H1 (cell line): ENCODE measurements around the gene FGF12. TPM values are rescaled to one million over a fixed set of nuclear protein-coding genes. Genes with fewer than 3 reads are reported as not detected.
A peak's percentile ranks its signal among the peaks of the same experiment; 100 is the strongest.

ENCODE experiments used
- CTCF ChIA-PET: fragments of 300-600 bp; sonication (Branson Sonifier 250); formaldehyde crosslinking; loops from one replicate; lab custom pipeline; 2021; ENCODE audit not compliant: partially characterized antibody; lab: Charles Lee
- POLR2A ChIA-PET: fragments of 300-600 bp; sonication (Branson Sonifier 250); formaldehyde crosslinking; loops from one replicate; lab custom pipeline; 2021; ENCODE audit warnings: inconsistent platforms; ENCODE audit not compliant: partially characterized antibody; lab: Charles Lee
- DNase-seq, 2 experiments: peaks; one replicate each; pipeline versions ENCODE4 v3.0.0 to v3.0.0-alpha.2; 2010 to 2022; ENCODE audit warnings: low spot score in 2 of 2, low read depth in 1 of 2, mixed read lengths in 1 of 2
- FAIRE-seq: peaks from 2 replicates; lab custom pipeline; 2011; peaks lifted over from hg19 to GRCh38; lab: Jason Lieb, UNC
- H2AFZ ChIP-seq: 2 replicates; pipeline ENCODE4 v1.8.1; 2012; ENCODE audit warnings: low read length, inconsistent platforms
- H2AK5ac ChIP-seq: 2 replicates; pipeline ENCODE4 v1.6.1; 2013; ENCODE audit warnings: low read depth, low read length
- H2BK120ac ChIP-seq: replicated peaks from 2 replicates; pipeline ENCODE3; 2013; ENCODE audit warnings: low read depth, low read length, inconsistent platforms
- H2BK12ac ChIP-seq: 2 replicates; pipeline ENCODE4 v1.6.1; 2013; ENCODE audit warnings: low read depth, low read length
- H2BK15ac ChIP-seq: 2 replicates; pipeline ENCODE4 v1.6.1; 2013; ENCODE audit warnings: low read length
- H2BK20ac ChIP-seq: 2 replicates; pipeline ENCODE4 v1.6.1; 2013; ENCODE audit warnings: low read length
- H2BK5ac ChIP-seq: 2 replicates; pipeline ENCODE4 v1.6.1; 2013; ENCODE audit warnings: low read depth, low read length
- H3K14ac ChIP-seq: 2 replicates; pipeline ENCODE4 v1.6.1; 2013; ENCODE audit warnings: inconsistent platforms; ENCODE audit not compliant: insufficient read length
- H3K18ac ChIP-seq: 2 replicates; pipeline ENCODE4 v1.6.1; 2013; ENCODE audit warnings: low read length; ENCODE audit errors: extremely low read depth
- H3K23ac ChIP-seq: 2 replicates; pipeline ENCODE4 v1.6.1; 2013; ENCODE audit warnings: inconsistent platforms; ENCODE audit not compliant: insufficient read length
- H3K23me2 ChIP-seq: 2 replicates; pipeline ENCODE4 v1.6.1; 2013; ENCODE audit warnings: low read depth, low read length
- H3K27ac ChIP-seq: 2 replicates; pipeline ENCODE4 v1.6.1; 2011; ENCODE audit warnings: low read depth, low read length, inconsistent platforms
- H3K27me3 ChIP-seq, 4 experiments: replicated peaks in 1 of 4; 1 replicate in 1 of 4; 2 replicates in 3 of 4; pipeline versions ENCODE4 v1.6.1 to v1.8.1; 2011 to 2013; ENCODE audit warnings: low read length in 3 of 4, mild to moderate bottlenecking in 3 of 4, inconsistent platforms in 2 of 4, mixed read lengths in 2 of 4, moderate library complexity in 1 of 4; ENCODE audit not compliant: control insufficient read depth in 3 of 4, insufficient read depth in 3 of 4; ENCODE audit errors: extremely low read depth in 1 of 4
- H3K36me3 ChIP-seq, 4 experiments: 2 replicates each; pipeline versions ENCODE4 v1.6.1 to v1.8.1; 2011 to 2013; ENCODE audit warnings: mild to moderate bottlenecking in 4 of 4, low read length in 3 of 4, moderate library complexity in 2 of 4, control low read depth in 1 of 4, inconsistent platforms in 1 of 4; ENCODE audit not compliant: insufficient read depth in 4 of 4, control insufficient read depth in 2 of 4
- H3K4ac ChIP-seq: replicated peaks from 2 replicates; pipeline ENCODE3; 2013; ENCODE audit warnings: low read length, low read depth, mixed read lengths, inconsistent platforms; ENCODE audit not compliant: insufficient read length
- H3K4me1 ChIP-seq, 4 experiments: replicated peaks in 1 of 4; 1 replicate in 1 of 4; 2 replicates in 3 of 4; pipeline versions ENCODE4 v1.6.1 to v1.8.1; 2011 to 2013; ENCODE audit warnings: low read length in 3 of 4, inconsistent platforms in 2 of 4, mixed read lengths in 1 of 4; ENCODE audit not compliant: insufficient read depth in 4 of 4, control insufficient read depth in 3 of 4
- H3K4me2 ChIP-seq, 2 experiments: 2 replicates each; pipeline versions ENCODE4 v1.6.1 to v1.8.1; 2011 to 2013; ENCODE audit warnings: low read depth in 2 of 2, low read length in 2 of 2, control low read depth in 1 of 2, inconsistent platforms in 1 of 2, mild to moderate bottlenecking in 1 of 2; ENCODE audit not compliant: insufficient read depth in 1 of 2
- H3K4me3 ChIP-seq, 4 experiments: fragments of 200-600, 300-600 bp in 1 of 4; sonication (generic), shearing (Covaris generic), sonication (Bioruptor Twin) in 1 of 4; 2 replicates each; pipeline versions ENCODE4 v1.5.1 to v1.8.1; 2011 to 2016; ENCODE audit warnings: low read length in 4 of 4, low read depth in 3 of 4, control low read depth in 2 of 4, inconsistent platforms in 2 of 4, mild to moderate bottlenecking in 2 of 4, mixed read lengths in 1 of 4, moderate library complexity in 1 of 4; ENCODE audit not compliant: insufficient read depth in 2 of 4; ENCODE audit errors: extremely low read depth in 1 of 4
- H3K56ac ChIP-seq: replicated peaks from 2 replicates; pipeline ENCODE3; 2013; ENCODE audit warnings: low read depth, mild to moderate bottlenecking, mixed read lengths, low read length, inconsistent platforms; ENCODE audit not compliant: insufficient read length
- H3K79me1 ChIP-seq: 2 replicates; pipeline ENCODE4 v1.6.1; 2013; ENCODE audit warnings: low read depth, low read length, control low read depth
- H3K79me2 ChIP-seq, 2 experiments: 2 replicates each; pipeline versions ENCODE4 v1.6.1 to v1.8.1; 2012 to 2013; ENCODE audit warnings: low read length in 2 of 2, mild to moderate bottlenecking in 2 of 2, inconsistent platforms in 1 of 2; ENCODE audit not compliant: insufficient read depth in 2 of 2, control insufficient read depth in 1 of 2
- H3K9ac ChIP-seq, 4 experiments: replicated peaks in 1 of 4; 1 replicate in 1 of 4; 2 replicates in 3 of 4; pipeline versions ENCODE4 v1.6.1 to v1.8.1; 2011 to 2013; ENCODE audit warnings: low read depth in 3 of 4, low read length in 3 of 4, control low read depth in 2 of 4, mild to moderate bottlenecking in 2 of 4, moderate library complexity in 2 of 4, inconsistent platforms in 1 of 4; ENCODE audit errors: extremely low read depth in 1 of 4
- H3K9me3 ChIP-seq, 2 experiments: 2 replicates each; pipeline versions ENCODE4 v1.6.1 to v1.8.1; 2012 to 2013; ENCODE audit warnings: mild to moderate bottlenecking in 2 of 2, moderate library complexity in 2 of 2, control low read depth in 1 of 2, inconsistent platforms in 1 of 2, low read depth in 1 of 2, low read length in 1 of 2, mixed read lengths in 1 of 2; ENCODE audit not compliant: insufficient read depth in 2 of 2
- H4K20me1 ChIP-seq, 2 experiments: replicated peaks in 1 of 2; 2 replicates each; pipeline versions ENCODE3 to v1.8.1; 2011 to 2013; ENCODE audit warnings: inconsistent platforms in 2 of 2, low read length in 2 of 2, mild to moderate bottlenecking in 1 of 2; ENCODE audit not compliant: insufficient read depth in 2 of 2, control insufficient read depth in 1 of 2
- H4K5ac ChIP-seq: 2 replicates; pipeline ENCODE4 v1.6.1; 2013; ENCODE audit warnings: low read length, low read depth, mixed read lengths, inconsistent platforms; ENCODE audit not compliant: insufficient read length
- H4K8ac ChIP-seq: 2 replicates; pipeline ENCODE4 v1.8.0; 2013; ENCODE audit warnings: mild to moderate bottlenecking, moderate library complexity, low read length, inconsistent platforms; ENCODE audit not compliant: insufficient read depth; ENCODE audit errors: extremely low read depth
- H4K91ac ChIP-seq: replicated peaks from 2 replicates; pipeline ENCODE3; 2013; ENCODE audit warnings: low read length, mixed read lengths, inconsistent platforms; ENCODE audit not compliant: insufficient read length
- CEBPB ChIP-seq: IDR thresholded peaks from 2 replicates; pipeline ENCODE4 v1.6.1; 2012; ENCODE audit warnings: low read depth, low read length
- KDM5A ChIP-seq: fragments of 200-600 bp; IDR thresholded peaks from 2 replicates; pipeline ENCODE4 v1.7.1; 2012; ENCODE audit warnings: mild to moderate bottlenecking, low read length, inconsistent platforms, mixed read lengths
- WGBS, 2 experiments: shearing (Covaris generic) in 1 of 2; methylation state at CpG; one replicate each; pipeline versions ENCODE4 v1.1.6 to v1.1.7; 2013 to 2015; ENCODE audit warnings: low lambda C conversion rate in 2 of 2, mixed read lengths in 2 of 2, inconsistent platforms in 1 of 2, low coverage in 1 of 2, missing lambda C conversion rate in 1 of 2; ENCODE audit not compliant: insufficient replicate concordance in 2 of 2, insufficient coverage in 1 of 2, insufficient read length in 1 of 2; ENCODE audit errors: extremely low coverage in 1 of 2, missing lambda C conversion rate in 1 of 2; 5-methylcytosine and 5-hydroxymethylcytosine counted together
- polyA plus RNA-seq, 7 experiments: library from polyadenylated mRNA; depleted of rRNA in 3 of 7; stranded (reverse) in 5 of 7; unstranded in 2 of 7; fragments of >200 nt in 5 of 7; fragments of 200-250 nt in 2 of 7; gene quantifications; 1 replicate in 5 of 7; 2 replicates in 1 of 7; 4 replicates in 1 of 7; pipeline versions ENCODE4 v1.2.1 to v1.2.3, GENCODE V29; 2011 to 2013; ENCODE audit warnings: missing spikeins in 2 of 7, mixed read lengths in 2 of 7
- total RNA-seq: library from RNA; stranded (reverse); fragmentation: NEBNext Ultra II Directional; extraction: Animal tissue kit (Norgen Biotek cat#: 25700); gene quantifications from 2 replicates; pipeline ENCODE4 v1.2.1, GENCODE V29; 2021

FGF12 gene
- total and polyA plus RNA-seq, 2 of the 8 experiments (the other 6 are each of a cell fraction or from before 2014, with no cell fraction given) = 4.1 to 16.6 TPM

DNA sequence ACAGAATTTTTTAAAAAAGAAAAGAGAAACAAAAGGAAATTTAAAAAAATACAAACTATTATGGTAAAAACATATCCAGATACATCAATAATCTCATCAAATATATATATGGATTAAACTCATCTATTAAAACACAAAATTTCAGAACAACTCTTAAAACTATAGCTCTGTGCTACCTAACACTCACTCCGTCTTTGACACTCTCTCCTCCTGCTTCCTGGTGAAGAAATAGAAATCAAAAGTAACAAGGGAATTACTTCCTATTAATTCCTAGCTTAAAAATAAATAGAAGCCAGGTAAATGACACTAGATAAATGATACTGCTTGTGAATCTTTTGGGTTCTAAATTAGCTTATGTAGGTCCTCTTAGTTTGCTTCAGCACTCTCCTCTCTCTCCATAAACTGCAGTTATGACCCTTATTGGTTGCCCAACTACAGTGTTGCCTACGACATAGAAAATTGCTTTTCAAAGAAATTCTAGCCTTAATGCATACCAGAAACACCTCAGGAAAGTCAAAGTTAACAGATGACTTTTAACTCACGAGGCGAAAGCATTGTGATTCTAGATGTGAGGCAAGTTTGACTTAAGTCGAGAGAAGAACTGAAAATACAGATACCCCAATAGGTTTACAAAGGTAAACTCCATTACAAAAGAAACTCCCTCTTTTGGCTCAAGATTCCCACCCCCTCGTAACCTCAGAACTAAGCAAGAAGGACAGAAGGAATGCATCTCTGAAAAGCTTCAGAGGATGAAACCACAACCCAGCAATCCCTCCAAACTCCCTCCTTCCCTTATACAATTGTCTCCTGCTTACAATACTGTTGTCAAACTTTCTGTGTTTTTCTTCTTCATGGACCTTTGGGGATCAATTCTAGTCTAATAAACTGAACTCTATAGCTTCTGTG is 394.7 kb downstream of the FGF12 start:
- no peak overlapping the region for H2BK15ac ChIP-seq
- POLR2A ChIA-PET = no interaction called here
- no peak overlapping the region for H2BK5ac ChIP-seq
- WGBS, 2 experiments = 37% methylated on average over 6 of the region's 6 CpGs; no CpG with 5 or more reads in 1 of the 2 experiments
- H4K5ac ChIP-seq = no peak overlapping the region
- no peak overlapping the region for H2BK12ac ChIP-seq
- CTCF ChIA-PET = interaction anchor here (0.6 kb wide), 1 partner anchor 880 kb away, joined by 3 read pairs; no protein-coding TSS in a partner anchor
- FAIRE-seq (peak; percentile 65), DNase-seq (peak in 1 of 2 experiments; percentile 15)
- no peaks in the 10 kb centered on the region for H3K79me2 ChIP-seq
- no peaks in the 10 kb centered on the region for H3K79me1 ChIP-seq
- no peak overlapping the region for H2BK120ac ChIP-seq
- no peaks in the 10 kb centered on the region for H3K23me2 ChIP-seq
- no peaks in the 10 kb centered on the region for H3K9me3 ChIP-seq
- no peak overlapping the region for H2BK20ac ChIP-seq
- no peak overlapping the region for H3K9ac ChIP-seq
- no peak overlapping the region for H3K56ac ChIP-seq
- no peaks in the 10 kb centered on the region for H3K27me3 ChIP-seq
- no peak overlapping the region for H3K4ac ChIP-seq
- H3K14ac ChIP-seq = no peak overlapping the region
- no peak overlapping the region for H3K27ac ChIP-seq
- H3K4me2 ChIP-seq = peak overlapping the region; percentile 21 to 31; a peak in 3 of 4 replicates
- peaks cover 0 to 10% (median 1%) of the 10 kb centered on the region in 4 experiments; a peak in 2 of 7 replicates for H3K4me1 ChIP-seq
- H2AK5ac ChIP-seq = no peak overlapping the region
- no peak overlapping the region for H3K23ac ChIP-seq
- no peak overlapping the region for H4K91ac ChIP-seq
- H2AFZ ChIP-seq = peak overlapping the region; percentile 76; the same call in 1 of the 2 replicates
- peak; percentile 13; the same call in 1 of the 2 replicates for TF ChIP-seq CEBPB
- no peak for TF ChIP-seq KDM5A
- H4K8ac ChIP-seq = no peak overlapping the region
- no peaks in the 10 kb centered on the region for H4K20me1 ChIP-seq
- no peaks in the 10 kb centered on the region for H3K36me3 ChIP-seq
- H3K18ac ChIP-seq = no peak overlapping the region
- peak overlapping the region in 1 of 4 experiments; percentile 31; a peak in 2 of 8 replicates for H3K4me3 ChIP-seq
